Measurements from ENCODE around the gene TMEM106C.

Gene TMEM106C

GRCh38 chr12:48015954-48016353 lies 52.6 kb downstream of the TMEM106C start:
- intact Hi-C loops (cut with micrococcal nuclease), result no loop called here

GRCh38 chr12:48016373-48017020 lies 53.1 kb downstream of the TMEM106C start:
- Mint-ChIP-seq H3K27me3 (peaks cover 32% of the 10 kb centered on the region), H3K36me3 (ENCODE audit: low read depth) (no peaks in the 10 kb centered on the region), H3K4me1 (ENCODE audit: low read depth) (no peaks in the 10 kb centered on the region), H3K9me3 (no peaks in the 10 kb centered on the region), H3K27ac (no peak overlapping the region), H3K4me3 (no peak overlapping the region)
- intact Hi-C loops (cut with micrococcal nuclease), result no loop called here

More at GRCh38 chr12:48015954-48016353, 52.6 kb downstream of the TMEM106C start:
- H3K27ac Mint-ChIP-seq, result no peak overlapping the region
- no peaks in the 10 kb centered on the region for H3K36me3 Mint-ChIP-seq (ENCODE audit: low read depth)
- H3K27me3 Mint-ChIP-seq, result peaks cover 34% of the 10 kb centered on the region
- H3K4me3 Mint-ChIP-seq, result no peak overlapping the region
- no peaks in the 10 kb centered on the region for H3K9me3 Mint-ChIP-seq
- no peaks in the 10 kb centered on the region for H3K4me1 Mint-ChIP-seq (ENCODE audit: low read depth)

- H3K27ac Mint-ChIP-seq, result no peak overlapping the region
- no peak overlapping the region for H3K4me3 Mint-ChIP-seq
- no peaks in the 10 kb centered on the region for H3K36me3 Mint-ChIP-seq (ENCODE audit: low read depth)
- no peaks in the 10 kb centered on the region for H3K9me3 Mint-ChIP-seq
- H3K4me1 Mint-ChIP-seq (ENCODE audit: low read depth), result no peaks in the 10 kb centered on the region
- H3K27me3 Mint-ChIP-seq, result peaks cover 33% of the 10 kb centered on the region
- intact Hi-C loops (cut with micrococcal nuclease), result no loop called here
These were observed 54.1 kb downstream of the TMEM106C start for GRCh38 chr12:48017496-48017895.

GRCh38 chr12:48017921-48018617 lies 54.7 kb downstream of the TMEM106C start:
- Mint-ChIP-seq H3K27me3 (peaks cover 34% of the 10 kb centered on the region), H3K27ac (no peak overlapping the region), H3K36me3 (ENCODE audit: low read depth) (no peaks in the 10 kb centered on the region), H3K4me3 (no peak overlapping the region), H3K4me1 (ENCODE audit: low read depth) (no peaks in the 10 kb centered on the region), H3K9me3 (no peaks in the 10 kb centered on the region)
- intact Hi-C loops (cut with micrococcal nuclease), result no loop called here

All from dendritic cell treated with granulocyte-macrophage colony-stimulating factor and Interleukin-4, amounts not matched to agents 40 ng/mL and 50 ng/mL, for 4 days (primary cell).